IMR-90 (cell line): ENCODE data around the gene PITX2. TPM values are rescaled to one million over a fixed set of nuclear protein-coding genes. Genes with fewer than 3 reads are reported as not detected.

Experiments
- ATAC-seq: fragments of 200-7000 bp; cut with Tn5 transposase; 2 replicates; pipeline ENCODE4 v1.9.1; 2020; ENCODE audit warnings: low read depth, mild to moderate bottlenecking, moderate library complexity
- BruUV-seq: library from RNA; stranded (reverse); fragments of 400-500 nt; replicated peaks from 2 replicates; lab custom pipeline; 2021; lab: Mats Ljungman, UMichigan
- CTCF ChIA-PET: fragments of 300-600 bp; formaldehyde crosslinking; extraction: SDS; loops from one replicate; lab custom pipeline; 2021; ENCODE audit warnings: antibody characterized with exemption; lab: Yijun Ruan, JAX
- POLR2A ChIA-PET: fragments of 300-600 bp; sonication (Branson Sonifier 250); formaldehyde crosslinking; loops from one replicate; lab custom pipeline; 2022; ENCODE audit warnings: antibody characterized with exemption; ENCODE audit not compliant: unreplicated experiment; lab: Charles Lee
- DNase-seq: peaks from one replicate; pipeline ENCODE4 v3.0.0; 2013
- H2AFZ ChIP-seq: replicated peaks from 2 replicates; pipeline ENCODE3; 2013; ENCODE audit warnings: low read length, mild to moderate bottlenecking; ENCODE audit not compliant: poor library complexity
- H2AK5ac ChIP-seq: 2 replicates; pipeline ENCODE4 v1.6.1; 2013; ENCODE audit warnings: low read depth, low read length, inconsistent platforms
- H2AK9ac ChIP-seq: replicated peaks from 2 replicates; pipeline ENCODE3; 2013; ENCODE audit warnings: mild to moderate bottlenecking, low read depth, low read length, moderate library complexity; ENCODE audit not compliant: poor library complexity
- H2BK120ac ChIP-seq: 2 replicates; pipeline ENCODE4 v1.6.1; 2013; ENCODE audit warnings: low read depth, low read length, inconsistent platforms
- H2BK15ac ChIP-seq: 3 replicates; pipeline ENCODE4 v1.6.1; 2013; ENCODE audit warnings: low read depth, low read length, inconsistent platforms
- H2BK20ac ChIP-seq: 2 replicates; pipeline ENCODE4 v1.6.1; 2013; ENCODE audit warnings: low read depth, mild to moderate bottlenecking, inconsistent platforms, low read length, moderate library complexity
- H2BK5ac ChIP-seq: 2 replicates; pipeline ENCODE4 v1.6.1; 2013; ENCODE audit warnings: mild to moderate bottlenecking, low read depth, low read length, inconsistent platforms; ENCODE audit not compliant: poor library complexity, severe bottlenecking
- H3K14ac ChIP-seq: replicated peaks from 2 replicates; pipeline ENCODE4 v1.6.1; 2013; ENCODE audit warnings: low read depth, low read length, inconsistent platforms
- H3K18ac ChIP-seq: 2 replicates; pipeline ENCODE4 v1.6.1; 2013; ENCODE audit warnings: low read depth, low read length, control low read depth
- H3K23ac ChIP-seq: 2 replicates; pipeline ENCODE4 v1.6.1; 2013; ENCODE audit warnings: low read depth, low read length, inconsistent platforms
- H3K27ac ChIP-seq: 2 replicates; pipeline ENCODE4 v1.5.1; 2013; ENCODE audit warnings: mild to moderate bottlenecking, control low read depth, low read length; ENCODE audit not compliant: insufficient read depth
- H3K27me3 ChIP-seq: 2 replicates; pipeline ENCODE4 v1.6.1; 2013; ENCODE audit warnings: low read length; ENCODE audit not compliant: control insufficient read depth, insufficient read depth
- H3K36me3 ChIP-seq: 2 replicates; pipeline ENCODE4 v1.6.1; 2013; ENCODE audit warnings: low read length, mixed read lengths; ENCODE audit not compliant: control insufficient read depth, insufficient read depth
- H3K4ac ChIP-seq: 2 replicates; pipeline ENCODE4 v1.6.1; 2013; ENCODE audit warnings: low read depth, low read length, inconsistent platforms
- H3K4me1 ChIP-seq: 2 replicates; pipeline ENCODE4 v1.6.1; 2013; ENCODE audit warnings: low read length, mixed read lengths; ENCODE audit not compliant: control insufficient read depth, insufficient read depth
- H3K4me2 ChIP-seq: 2 replicates; pipeline ENCODE4 v1.6.1; 2013; ENCODE audit warnings: low read depth, mild to moderate bottlenecking, control low read depth, low read length, moderate library complexity
- H3K4me3 ChIP-seq: 2 replicates; pipeline ENCODE4 v1.5.1; 2013; ENCODE audit warnings: low read depth, mild to moderate bottlenecking, control low read depth, low read length, moderate library complexity; ENCODE audit not compliant: insufficient read depth
- H3K56ac ChIP-seq: 2 replicates; pipeline ENCODE4 v1.6.1; 2013; ENCODE audit warnings: low read length, inconsistent platforms; ENCODE audit not compliant: insufficient read depth; ENCODE audit errors: extremely low read depth
- H3K79me1 ChIP-seq, 2 experiments: 2 replicates each; pipeline ENCODE4 v1.6.1; 2013; ENCODE audit warnings: low read length in 2 of 2, inconsistent platforms in 1 of 2, low read depth in 1 of 2
- H3K9ac ChIP-seq: 2 replicates; pipeline ENCODE4 v1.6.1; 2013; ENCODE audit warnings: low read depth, low read length, control low read depth
- H3K9me1 ChIP-seq: 2 replicates; pipeline ENCODE4 v1.6.1; 2013; ENCODE audit warnings: low read length, inconsistent platforms; ENCODE audit not compliant: insufficient read depth
- H3K9me3 ChIP-seq: 2 replicates; pipeline ENCODE4 v1.6.1; 2013; ENCODE audit warnings: low read length; ENCODE audit not compliant: control insufficient read depth, insufficient read depth
- H4K20me1 ChIP-seq: 2 replicates; pipeline ENCODE4 v1.6.1; 2013; ENCODE audit warnings: low read length, inconsistent platforms; ENCODE audit not compliant: insufficient read depth
- H4K5ac ChIP-seq: 2 replicates; pipeline ENCODE4 v1.6.1; 2013; ENCODE audit warnings: mild to moderate bottlenecking, low read depth, low read length, control low read depth
- H4K8ac ChIP-seq, 2 experiments: 2 replicates each; pipeline ENCODE4 v1.6.1; 2013; ENCODE audit warnings: low read depth in 2 of 2, low read length in 2 of 2, control low read depth in 1 of 2, inconsistent platforms in 1 of 2
- H4K91ac ChIP-seq: 2 replicates; pipeline ENCODE4 v1.6.1; 2013; ENCODE audit warnings: low read depth, low read length, inconsistent platforms; ENCODE audit not compliant: insufficient read depth
- CTCF ChIP-seq: conservative IDR thresholded peaks from 2 replicates; pipeline ENCODE4 v1.5.1; 2012; ENCODE audit warnings: mild to moderate bottlenecking, low read depth, low read length, improper control_type of control experiment
- ELK1 ChIP-seq: fragments of 150-350 bp; IDR thresholded peaks from 2 replicates; pipeline ENCODE4 v1.6.1; 2016; ENCODE audit warnings: low read depth, mild to moderate bottlenecking, low read length, moderate library complexity, borderline replicate concordance
- FOS ChIP-seq: fragments of 150-350 bp; IDR thresholded peaks from 2 replicates; pipeline ENCODE4 v1.6.1; 2016; ENCODE audit warnings: low read depth, low read length
- MXI1 ChIP-seq: IDR thresholded peaks from 2 replicates; pipeline ENCODE4 v1.6.1; 2012; ENCODE audit warnings: low read depth, mild to moderate bottlenecking, low read length, moderate library complexity, borderline replicate concordance
- NFE2L2 ChIP-seq: fragments of 150-350 bp; IDR thresholded peaks from 2 replicates; pipeline ENCODE4 v1.6.1; 2016; ENCODE audit warnings: low read depth, mild to moderate bottlenecking, low read length
- POLR2A ChIP-seq: IDR thresholded peaks from 2 replicates; pipeline ENCODE4 v1.6.1; 2012; ENCODE audit warnings: mild to moderate bottlenecking, low read depth, low read length
- RAD21 ChIP-seq: IDR thresholded peaks from 2 replicates; pipeline ENCODE4 v1.6.1; 2012; ENCODE audit warnings: low read length, improper control_type of control experiment
- USF2 ChIP-seq: fragments of 150-350 bp; IDR thresholded peaks from 2 replicates; pipeline ENCODE4 v1.6.1; 2017; ENCODE audit warnings: mild to moderate bottlenecking, antibody characterized with exemption, low read length, low read depth
- WGBS, 2 experiments: methylation state at CpG; one replicate each; pipeline versions ENCODE4 v1.1.5 to v1.1.7; 2013; ENCODE audit warnings: missing lambda C conversion rate in 2 of 2; ENCODE audit not compliant: insufficient read length in 1 of 2; ENCODE audit errors: extremely low coverage in 2 of 2; 5-methylcytosine and 5-hydroxymethylcytosine counted together
- dilution Hi-C: fragments of 300-500 bp; cut with HindIII; formaldehyde crosslinking; loops from one replicate; pipeline ENCODE4 v1.14.3; 2018; ENCODE audit warnings: low sequenced_read_pairs; ENCODE audit not compliant: unreplicated experiment
- in situ Hi-C: fragments of 300-500 bp; cut with MboI; formaldehyde crosslinking; loops from 3 replicates; pipeline ENCODE4 v1.14.3; 2019; ENCODE audit warnings: low sequenced_read_pairs, inconsistent platforms, mixed read lengths
- intact Hi-C: fragments of 100-400 bp; cut with micrococcal nuclease; formaldehyde crosslinking; loops from 2 replicates; pipeline ENCODE4 v1.10.0; 2022
- polyA plus RNA-seq, 3 experiments: library from polyadenylated mRNA; depleted of rRNA; stranded (reverse); fragments of >200 nt; gene quantifications; 2 replicates each; pipeline ENCODE4 v1.2.3, GENCODE V29; 2012; ENCODE audit warnings: low replicate concordance in 1 of 3
- total RNA-seq: library from RNA; depleted of rRNA; stranded (reverse); fragments of >200 nt; gene quantifications from 2 replicates; pipeline ENCODE4 v1.2.3, GENCODE V29; 2012

PITX2 gene
- total and polyA plus RNA-seq, 2 of the 4 experiments (the other 2 are of a cell fraction), result 3.0 to 6.3 TPM

DNA sequence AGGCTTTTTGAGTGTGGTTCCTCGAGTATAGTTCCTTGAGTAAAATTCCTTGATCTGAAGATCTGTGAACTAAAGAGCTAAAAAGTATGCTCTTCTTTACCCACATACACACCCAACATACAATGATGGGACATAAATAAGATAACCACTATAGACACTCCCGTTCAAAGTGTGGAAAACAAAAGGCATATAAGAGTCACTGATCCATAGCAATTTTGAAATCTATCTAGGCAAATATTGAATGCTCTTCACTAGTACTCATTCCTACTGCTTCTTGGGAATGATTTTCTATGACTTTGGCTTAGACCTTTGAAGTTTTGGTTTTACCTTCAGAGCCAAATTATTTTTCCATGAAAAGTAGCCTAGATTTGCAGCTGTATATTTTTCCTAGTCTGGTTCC, 26.4 kb downstream of the PITX2 start:
- CTCF ChIA-PET, result no interaction called here
- TF ChIP-seq CTCF, result no peak
- no peak for TF ChIP-seq FOS
- TF ChIP-seq RAD21, result no peak
- no peak for TF ChIP-seq ELK1
- TF ChIP-seq USF2, result no peak
- no peak for TF ChIP-seq MXI1
- TF ChIP-seq NFE2L2, result no peak
- TF ChIP-seq POLR2A, result no peak
- no peak for ATAC-seq

More for the DNA sequence above, 26.4 kb downstream of the PITX2 start:
- H2BK20ac ChIP-seq, result no peak overlapping the region
- H3K27ac ChIP-seq, result no peak overlapping the region
- no peaks in the 10 kb centered on the region for H3K79me1 ChIP-seq
- no peak overlapping the region for H2AFZ ChIP-seq
- no peak for DNase-seq
- H2AK9ac ChIP-seq, result no peak overlapping the region
- H3K56ac ChIP-seq, result no peak overlapping the region
- no peak overlapping the region for H3K14ac ChIP-seq
- POLR2A ChIA-PET, result no interaction called here
- H3K9me1 ChIP-seq, result no peaks in the 10 kb centered on the region
- no peak overlapping the region for H2BK15ac ChIP-seq
- H3K9me3 ChIP-seq, result no peaks in the 10 kb centered on the region
- H4K20me1 ChIP-seq, result no peaks in the 10 kb centered on the region
- in situ Hi-C loops (no loop called here), intact Hi-C loops (no loop called here), dilution Hi-C loops (no loop called here)
- H3K9ac ChIP-seq, result no peak overlapping the region
- no peak overlapping the region for H3K4ac ChIP-seq
- H3K4me2 ChIP-seq, result no peak overlapping the region
- H3K4me1 ChIP-seq, result no peaks in the 10 kb centered on the region
- H2AK5ac ChIP-seq, result no peak overlapping the region
- no peaks in the 10 kb centered on the region for H3K36me3 ChIP-seq
- no peak overlapping the region for H4K8ac ChIP-seq
- H2BK5ac ChIP-seq, result no peak overlapping the region
- H4K5ac ChIP-seq, result no peak overlapping the region
- H3K27me3 ChIP-seq, result no peaks in the 10 kb centered on the region
- no peak overlapping the region for H3K18ac ChIP-seq
- H4K91ac ChIP-seq, result no peak overlapping the region
- no TSS peak for BruUV-seq
- no peak overlapping the region for H3K23ac ChIP-seq
- no CpG with 5 or more reads among the region's 2 CpGs for WGBS, 2 experiments
- no peak overlapping the region for H3K4me3 ChIP-seq
- H2BK120ac ChIP-seq, result no peak overlapping the region
